CD4-positive, alpha-beta T cell (primary cell): ENCODE results near the gene LHX8. TPM values are rescaled to one million over a fixed set of nuclear protein-coding genes. Genes with fewer than 3 reads are reported as not detected.

Experiments used
- ATAC-seq: fragments of 200-7000 bp; cut with Tn5 transposase; one replicate; pipeline ENCODE4 v1.10.0; 2022; ENCODE audit warnings: mild to moderate bottlenecking; ENCODE audit not compliant: poor library complexity
- CTCF ChIA-PET: fragments of 350-600 bp; sonication (Branson Sonifier 250); formaldehyde crosslinking; loops from one replicate; lab custom pipeline; 2021; ENCODE audit warnings: antibody characterized with exemption, inconsistent platforms; lab: Charles Lee
- POLR2A ChIA-PET: fragments of 350-600 bp; sonication (Branson Sonifier 250); formaldehyde crosslinking; loops from one replicate; lab custom pipeline; 2021; ENCODE audit warnings: antibody characterized with exemption, inconsistent platforms; lab: Charles Lee
- DNase-seq, 14 experiments: peaks; one replicate each; pipeline ENCODE4 v3.0.0-alpha.2; 2013 to 2020; ENCODE audit warnings: mixed read lengths in 2 of 14
- H3K27ac ChIP-seq, 2 donors: one replicate each; pipeline versions ENCODE4 v1.5.1 to v1.7.0; 2013; ENCODE audit warnings: low read length in 2 of 2, low read depth in 1 of 2, mild to moderate bottlenecking in 1 of 2
- H3K27me3 ChIP-seq, 2 experiments: 1 replicate in 1 of 2; 2 replicates in 1 of 2; pipeline versions ENCODE4 v1.6.1 to v1.7.0; 2013; ENCODE audit warnings: low read length in 2 of 2, control low read depth in 1 of 2, mild to moderate bottlenecking in 1 of 2, moderate library complexity in 1 of 2; ENCODE audit not compliant: insufficient read depth in 2 of 2, control insufficient read depth in 1 of 2
- H3K36me3 ChIP-seq: one replicate; pipeline ENCODE4 v1.6.1; 2013; ENCODE audit warnings: low read length, control low read depth; ENCODE audit not compliant: insufficient read depth
- H3K4me1 ChIP-seq: one replicate; pipeline ENCODE4 v1.6.1; 2013; ENCODE audit warnings: low read length, control low read depth; ENCODE audit not compliant: insufficient read depth
- H3K4me3 ChIP-seq: one replicate; pipeline ENCODE4 v1.5.1; 2013; ENCODE audit warnings: mild to moderate bottlenecking, low read length, moderate library complexity
- H3K9me3 ChIP-seq, 2 experiments: 1 replicate in 1 of 2; 2 replicates in 1 of 2; pipeline versions ENCODE4 v1.6.1 to v1.7.0; 2013; ENCODE audit warnings: low read length in 2 of 2, mild to moderate bottlenecking in 2 of 2, control low read depth in 1 of 2, moderate library complexity in 1 of 2; ENCODE audit not compliant: control insufficient read depth in 1 of 2, insufficient read depth in 1 of 2
- H3K27ac Mint-ChIP-seq: one replicate; pipeline ENCODE4 v1.8.0; 2020; ENCODE audit warnings: mixed read lengths
- H3K27me3 Mint-ChIP-seq: one replicate; pipeline ENCODE4 v1.8.0; 2021; ENCODE audit warnings: mixed read lengths
- H3K36me3 Mint-ChIP-seq: one replicate; pipeline ENCODE4 v1.8.0; 2021; ENCODE audit warnings: low read depth, mixed read lengths
- H3K4me1 Mint-ChIP-seq: one replicate; pipeline ENCODE4 v1.8.0; 2021; ENCODE audit warnings: low read depth, mixed read lengths
- H3K4me3 Mint-ChIP-seq: one replicate; pipeline ENCODE4 v1.8.0; 2020; ENCODE audit warnings: mild to moderate bottlenecking, mixed read lengths
- H3K9me3 Mint-ChIP-seq: one replicate; pipeline ENCODE4 v1.8.0; 2020; ENCODE audit warnings: mixed read lengths
- intact Hi-C, 2 experiments: fragments of 100-400 bp; cut with DNase I in 1 of 2; cut with micrococcal nuclease in 1 of 2; formaldehyde crosslinking; loops; one replicate each; pipeline versions ENCODE4 v1.15.1 to v1.9.0; 2023 to 2025; cut with DNase I, micrococcal nuclease
- total RNA-seq, 174 experiments: library from RNA in 2 of 174; stranded (reverse) in 2 of 174; gene quantifications; one replicate each; pipeline ENCODE4 v1.2.3 and lab custom pipeline; 2021 to 2026
- TF ChIP-seq, protein P1 (sequence below): fragments of 200-600 bp; IDR thresholded peaks from one replicate; pipeline ENCODE4 v1.8.0; 2022; ENCODE audit warnings: antibody characterized with exemption, mild to moderate bottlenecking

LHX8 gene
- total RNA-seq, 2 experiments from 2014 or later = not detected

DNA sequence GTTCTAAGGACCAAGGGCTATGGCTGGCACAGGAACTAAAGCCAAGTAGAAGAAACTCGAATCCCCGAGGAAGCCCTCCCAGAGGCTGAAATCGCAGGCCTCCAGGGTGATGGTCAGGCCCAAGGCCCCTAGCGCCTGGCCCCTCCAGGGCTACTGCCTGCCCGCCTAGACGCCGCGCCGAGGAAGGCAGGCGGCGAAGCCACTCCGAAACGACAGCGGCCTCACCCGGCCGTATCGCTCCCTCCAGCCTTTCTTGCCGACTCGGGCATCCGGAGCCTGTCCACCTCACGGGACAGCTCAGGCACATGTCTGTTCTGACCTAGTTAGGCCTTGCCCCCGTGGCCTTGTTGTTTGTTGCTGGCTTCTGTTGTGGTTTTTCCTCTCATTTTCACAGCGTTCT, 9.7 kb upstream of the LHX8 start:
- H3K4me1 Mint-ChIP-seq = no peaks in the 10 kb centered on the region
- H3K27ac Mint-ChIP-seq = no peak overlapping the region
- H3K9me3 Mint-ChIP-seq = no peaks in the 10 kb centered on the region
- Histone ChIP-seq H3K27me3 (peaks cover 50 to 51% of the 10 kb centered on the region in 2 experiments), H3K4me3 (no peak overlapping the region), H3K4me1 (no peaks in the 10 kb centered on the region), H3K36me3 (no peaks in the 10 kb centered on the region), H3K9me3 (peaks cover 0 to 23% of the 10 kb centered on the region in 2 experiments), H3K27ac (no peak overlapping the region)
- no peaks in the 10 kb centered on the region for H3K36me3 Mint-ChIP-seq
- ATAC-seq (no peak), DNase-seq (no peak)
- ChIA-PET POLR2A (no interaction called here), CTCF (no interaction called here)
- H3K4me3 Mint-ChIP-seq = no peak overlapping the region
- intact Hi-C loops = no loop called here
- TF ChIP-seq, protein P1, sequence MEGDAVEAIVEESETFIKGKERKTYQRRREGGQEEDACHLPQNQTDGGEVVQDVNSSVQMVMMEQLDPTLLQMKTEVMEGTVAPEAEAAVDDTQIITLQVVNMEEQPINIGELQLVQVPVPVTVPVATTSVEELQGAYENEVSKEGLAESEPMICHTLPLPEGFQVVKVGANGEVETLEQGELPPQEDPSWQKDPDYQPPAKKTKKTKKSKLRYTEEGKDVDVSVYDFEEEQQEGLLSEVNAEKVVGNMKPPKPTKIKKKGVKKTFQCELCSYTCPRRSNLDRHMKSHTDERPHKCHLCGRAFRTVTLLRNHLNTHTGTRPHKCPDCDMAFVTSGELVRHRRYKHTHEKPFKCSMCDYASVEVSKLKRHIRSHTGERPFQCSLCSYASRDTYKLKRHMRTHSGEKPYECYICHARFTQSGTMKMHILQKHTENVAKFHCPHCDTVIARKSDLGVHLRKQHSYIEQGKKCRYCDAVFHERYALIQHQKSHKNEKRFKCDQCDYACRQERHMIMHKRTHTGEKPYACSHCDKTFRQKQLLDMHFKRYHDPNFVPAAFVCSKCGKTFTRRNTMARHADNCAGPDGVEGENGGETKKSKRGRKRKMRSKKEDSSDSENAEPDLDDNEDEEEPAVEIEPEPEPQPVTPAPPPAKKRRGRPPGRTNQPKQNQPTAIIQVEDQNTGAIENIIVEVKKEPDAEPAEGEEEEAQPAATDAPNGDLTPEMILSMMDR = no peak
- H3K27me3 Mint-ChIP-seq = peaks cover 52% of the 10 kb centered on the region

DNA sequence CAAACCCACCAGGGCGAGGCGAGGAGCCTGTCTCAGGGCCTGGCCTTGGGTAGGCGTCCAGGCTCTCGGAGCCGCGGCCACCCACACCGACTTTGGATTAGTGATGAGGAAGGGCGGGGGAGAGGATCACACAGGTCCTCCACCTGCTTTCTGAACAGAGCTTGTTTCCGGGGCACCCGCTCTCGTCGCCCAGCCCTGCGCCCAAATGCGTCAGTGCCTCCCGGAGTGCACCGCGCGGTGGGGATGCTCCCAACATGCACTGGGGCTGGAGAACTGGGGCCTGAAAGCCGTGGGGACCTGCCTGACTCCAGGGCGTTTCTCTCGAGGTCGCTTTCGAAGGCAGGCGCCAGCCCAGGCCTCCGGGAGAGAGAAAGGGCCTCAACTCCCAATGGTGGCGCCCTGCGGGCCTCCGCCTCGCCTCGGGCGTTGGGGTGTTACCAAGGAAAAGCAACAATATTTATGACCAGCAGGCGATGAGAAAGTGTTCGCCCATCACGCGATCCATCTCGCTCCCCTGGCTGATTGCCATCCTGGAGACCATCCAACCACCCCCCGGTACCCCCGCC, 8.9 kb upstream of the LHX8 start:
- peaks cover 0 to 28% of the 10 kb centered on the region in 2 experiments for H3K9me3 ChIP-seq
- H3K36me3 Mint-ChIP-seq = no peaks in the 10 kb centered on the region
- ChIA-PET CTCF (no interaction called here), POLR2A (no interaction called here)
- H3K4me3 Mint-ChIP-seq = no peak overlapping the region
- peaks cover 57 to 58% of the 10 kb centered on the region in 2 experiments for H3K27me3 ChIP-seq
- intact Hi-C loops = no loop called here
- ATAC-seq (no peak), DNase-seq (no peak)
- no peaks in the 10 kb centered on the region for H3K36me3 ChIP-seq
- TF ChIP-seq, protein P1 = no peak
- no peaks in the 10 kb centered on the region for H3K4me1 ChIP-seq
- H3K9me3 Mint-ChIP-seq = no peaks in the 10 kb centered on the region
- no peaks in the 10 kb centered on the region for H3K4me1 Mint-ChIP-seq
- no peak overlapping the region for H3K27ac Mint-ChIP-seq
- H3K27me3 Mint-ChIP-seq = peaks cover 59% of the 10 kb centered on the region
- no peak overlapping the region for H3K4me3 ChIP-seq
- no peak overlapping the region for H3K27ac ChIP-seq

DNA sequence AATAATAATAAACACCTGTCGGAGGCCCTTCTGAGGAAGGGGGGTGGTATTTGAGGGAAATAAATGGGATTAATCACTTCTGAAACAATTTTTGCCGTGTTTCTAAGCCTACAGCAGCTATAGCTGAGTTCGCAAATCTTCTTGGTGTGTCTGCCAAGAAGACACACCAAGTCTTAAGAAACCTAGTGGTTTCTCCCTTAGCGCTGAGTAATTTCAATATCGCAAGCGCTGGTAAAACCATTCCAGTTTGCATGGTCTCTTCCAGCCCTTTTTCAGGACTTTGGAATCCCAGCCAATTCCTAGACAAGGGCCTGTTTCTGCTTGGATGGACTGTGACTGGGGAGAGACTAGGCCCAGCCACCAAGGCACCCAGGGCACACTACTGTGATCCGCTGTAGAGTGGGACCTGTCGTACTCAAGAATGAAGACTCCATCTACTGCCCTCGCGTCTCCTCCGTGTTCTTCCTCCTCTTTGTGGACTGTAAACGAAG, 7.5 kb upstream of the LHX8 start:
- Mint-ChIP-seq H3K9me3 (no peaks in the 10 kb centered on the region), H3K27ac (no peak overlapping the region), H3K4me1 (no peaks in the 10 kb centered on the region), H3K27me3 (peaks cover 70% of the 10 kb centered on the region), H3K4me3 (no peak overlapping the region), H3K36me3 (no peaks in the 10 kb centered on the region)
- intact Hi-C loops = no loop called here
- ATAC-seq (no peak), DNase-seq (no peak)
- Histone ChIP-seq H3K27ac (no peak overlapping the region), H3K4me1 (no peaks in the 10 kb centered on the region), H3K36me3 (no peaks in the 10 kb centered on the region), H3K9me3 (peaks cover 0 to 41% of the 10 kb centered on the region in 2 experiments), H3K4me3 (no peak overlapping the region), H3K27me3 (peaks cover 71 to 72% of the 10 kb centered on the region in 2 experiments)
- TF ChIP-seq, protein P1 = no peak
- POLR2A ChIA-PET = no interaction called here
- CTCF ChIA-PET = no interaction called here
